Renal cortical epithelial cell (primary cell): ENCODE data around the gene SYNJ2. TPM values are rescaled to one million over a fixed set of nuclear protein-coding genes. Genes with fewer than 3 reads are reported as not detected.

Experiments
- DNase-seq: peaks from one replicate; pipeline ENCODE4 v3.0.0-alpha.2; 2011; ENCODE audit warnings: low read depth
- total RNA-seq: library from RNA; depleted of rRNA; stranded (reverse); fragments of >200 nt; gene quantifications from 2 replicates; pipeline ENCODE4 v1.2.3, GENCODE V29; 2014

Gene SYNJ2
- total RNA-seq, 1 donor from 2014 or later, result 13.3 TPM

DNA sequence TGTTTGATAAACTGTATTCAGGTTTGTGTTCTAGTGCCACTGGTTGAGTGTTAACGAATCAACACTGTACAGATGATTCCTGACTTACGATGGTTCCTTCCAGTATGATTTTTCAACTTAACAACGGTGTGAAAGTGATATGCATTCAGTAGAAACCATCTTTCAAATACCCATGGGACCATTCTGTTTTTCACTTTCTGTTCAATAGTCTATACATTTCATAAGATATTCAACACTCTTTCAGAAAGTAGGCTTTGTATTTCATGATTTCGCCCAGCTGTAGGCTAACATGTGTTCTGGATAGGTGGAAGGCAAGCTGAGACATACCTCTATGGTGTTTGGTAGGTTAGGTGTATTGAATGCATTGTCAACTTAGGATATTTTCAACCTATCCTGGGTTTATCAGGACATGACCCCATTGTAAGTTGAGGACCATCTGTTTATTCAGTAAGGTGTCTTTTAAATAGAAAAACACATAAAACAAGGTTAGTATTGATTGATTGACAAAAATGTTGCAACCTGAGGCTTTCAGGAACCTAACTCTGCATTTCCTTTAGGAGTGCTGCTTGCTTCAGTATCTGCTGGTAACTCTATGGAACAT lies 32.3 kb downstream of the SYNJ2 start:
- no peak for DNase-seq

DNA sequence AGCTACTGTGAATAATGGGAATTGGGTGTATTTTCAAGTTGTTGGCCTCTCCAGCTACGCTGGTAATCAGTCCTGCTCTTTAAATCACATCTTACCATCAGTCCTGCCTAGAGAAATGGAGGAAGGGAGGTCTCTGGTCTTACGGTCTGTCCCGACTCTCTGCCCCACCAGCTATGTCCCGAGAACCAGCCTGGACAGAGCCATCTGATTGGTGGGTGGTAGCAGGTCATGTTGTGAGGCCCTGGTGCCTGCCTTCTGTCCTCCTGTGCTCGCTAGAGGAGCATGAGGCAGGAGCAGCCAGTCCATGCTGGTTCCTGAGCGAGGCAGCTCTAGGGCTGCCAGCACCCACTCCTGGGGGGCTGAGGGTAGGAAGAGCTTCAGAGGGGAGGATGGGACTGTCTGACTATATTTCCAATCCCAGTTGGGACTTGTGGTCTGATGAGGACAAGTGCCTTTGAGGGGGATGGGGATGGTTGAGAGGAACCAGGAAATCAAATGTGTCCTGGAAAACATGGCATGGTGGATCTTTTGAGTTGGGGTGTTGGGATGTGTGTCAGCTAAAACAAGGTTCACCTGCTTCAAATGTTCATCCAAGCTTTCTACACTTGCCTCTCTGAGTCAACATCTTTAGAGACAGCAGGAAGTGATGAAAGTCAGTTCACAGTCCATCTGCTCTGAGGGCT lies 33.0 kb downstream of the SYNJ2 start:
- DNase-seq, result no peak

DNA sequence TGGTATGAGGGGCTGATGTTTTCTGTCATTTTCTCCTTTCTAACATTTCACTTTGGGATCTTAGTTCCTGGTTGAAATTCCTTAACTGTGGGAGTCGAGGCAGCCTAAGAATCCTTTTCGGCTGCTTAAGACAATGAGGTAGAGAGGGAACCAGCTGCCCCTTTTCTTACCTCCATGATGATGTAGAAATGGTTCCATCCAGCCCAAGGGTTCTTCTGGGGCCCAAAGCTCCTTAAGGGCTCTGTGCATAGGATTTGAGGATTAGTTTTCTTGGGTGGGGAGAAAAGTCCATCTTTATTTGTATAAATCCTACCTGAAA lies 33.5 kb downstream of the SYNJ2 start:
- DNase-seq, result no peak

DNA sequence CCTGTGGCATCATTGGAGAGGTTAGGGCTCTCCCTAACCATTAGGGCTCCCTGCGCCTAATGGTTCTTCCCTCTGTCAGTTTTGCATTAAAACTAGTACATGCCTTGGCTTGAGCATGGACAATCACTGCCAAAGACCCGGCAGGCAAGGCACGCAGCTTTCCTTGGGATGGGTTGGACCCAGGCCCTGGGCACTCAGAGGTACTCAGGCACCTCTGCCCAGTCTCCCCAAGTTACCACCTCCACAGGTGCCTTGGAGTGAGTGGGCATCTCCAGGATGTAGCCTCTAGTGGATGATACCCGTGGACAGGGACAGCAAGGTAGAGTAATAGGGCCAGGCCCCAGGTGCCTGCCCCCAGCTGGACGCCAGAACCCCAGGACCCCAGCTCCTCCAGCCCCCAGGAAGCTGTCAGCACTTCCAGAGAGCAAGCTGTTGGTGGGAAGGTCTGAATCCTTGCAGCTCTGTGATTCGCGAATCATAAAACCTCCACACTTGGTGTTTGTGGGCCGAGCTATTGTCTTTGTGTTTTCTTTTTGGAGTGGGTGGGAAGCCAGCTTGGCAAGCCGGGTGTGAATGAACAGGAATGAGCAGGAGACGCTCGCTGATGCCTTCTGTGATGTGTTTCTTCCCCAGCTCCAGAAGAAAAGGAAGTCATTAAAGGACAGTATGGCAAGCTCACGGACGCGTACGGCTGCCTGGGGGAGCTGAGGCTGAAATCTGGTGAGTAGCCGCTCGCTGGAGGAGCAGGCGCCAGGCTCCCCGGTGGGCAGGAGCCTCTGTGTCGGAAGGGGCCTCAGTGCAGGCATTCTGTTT lies 35.1 kb downstream of the SYNJ2 start:
- no peak for DNase-seq

DNA sequence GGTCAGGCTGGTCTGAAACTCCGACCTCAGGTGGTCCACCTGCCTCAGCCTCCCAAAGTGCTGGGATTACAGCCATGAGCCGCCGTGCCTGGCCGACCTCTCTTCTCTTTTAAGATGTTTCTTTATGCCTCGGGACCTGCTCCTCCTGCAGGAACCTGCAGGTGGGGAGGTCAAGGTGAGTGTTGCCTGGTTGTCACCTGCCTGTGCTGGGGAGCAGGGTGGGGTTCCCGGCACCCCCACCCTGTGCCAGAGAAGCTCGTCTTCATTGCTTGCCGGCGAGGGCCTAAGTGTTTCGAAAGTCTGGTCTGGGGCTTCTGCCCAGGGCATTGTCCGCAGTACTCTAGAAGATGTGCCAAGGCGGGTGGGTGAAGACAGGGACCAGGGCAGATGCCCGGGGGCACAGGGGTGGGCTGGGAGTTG lies 36.0 kb downstream of the SYNJ2 start:
- no peak for DNase-seq

DNA sequence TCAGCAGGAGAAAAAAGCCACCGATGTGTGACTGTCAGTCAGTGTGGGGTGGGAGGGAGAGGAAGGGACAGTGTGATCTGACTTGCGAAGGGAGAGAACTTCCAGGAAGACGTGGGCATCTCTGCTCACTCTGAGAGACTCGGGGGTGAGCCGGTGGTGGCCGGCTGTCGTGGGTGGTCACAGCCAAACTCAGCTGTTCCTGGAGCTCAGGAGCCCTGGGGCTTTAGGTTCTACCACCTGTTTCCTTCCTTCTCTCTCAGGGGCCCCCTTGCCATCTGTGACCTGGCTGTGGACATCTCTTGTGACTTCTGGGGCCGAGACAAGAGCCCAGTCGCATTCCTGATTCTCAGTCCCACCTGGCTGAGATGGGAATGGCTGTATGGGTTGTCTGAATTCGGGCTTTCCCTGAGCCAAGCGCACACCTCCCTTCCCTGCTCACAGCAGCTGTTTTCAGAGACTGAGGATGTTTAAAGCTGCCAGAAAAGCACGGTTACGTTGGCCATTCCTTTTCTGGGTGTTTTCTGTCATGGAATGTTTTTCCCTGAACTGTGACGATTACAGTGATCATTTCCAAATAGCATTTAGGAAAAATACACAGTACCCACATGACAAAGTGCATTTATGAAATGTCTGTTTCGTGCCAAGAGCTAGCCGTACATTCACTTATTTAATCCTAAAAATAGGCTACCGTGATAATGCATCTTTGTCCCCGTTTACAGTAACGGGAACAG lies 36.5 kb downstream of the SYNJ2 start:
- DNase-seq, result no peak

DNA sequence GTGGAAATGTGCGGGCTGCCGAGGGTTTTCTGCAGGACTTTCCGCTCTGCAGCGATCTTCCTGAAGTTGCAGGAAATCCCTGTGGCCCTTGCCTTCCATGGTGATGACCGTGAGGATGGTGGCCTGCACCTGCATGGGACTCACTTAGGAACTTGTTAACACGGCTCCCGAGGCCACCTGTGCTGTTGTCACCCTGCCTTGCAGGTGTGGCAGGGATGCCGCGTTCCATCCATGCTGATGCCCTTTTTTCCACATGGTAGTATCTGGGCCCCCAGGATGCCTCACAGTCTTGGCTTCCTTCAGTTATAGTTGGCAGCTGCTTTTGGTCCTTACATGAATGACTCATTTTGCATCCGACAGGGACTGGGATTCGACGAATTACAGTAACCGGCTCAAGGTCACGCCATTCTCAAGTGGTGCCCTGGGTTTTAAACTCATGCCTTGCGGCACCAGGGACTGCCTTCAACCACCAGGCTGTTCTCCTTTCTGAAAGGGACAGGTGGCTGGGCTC lies 37.2 kb downstream of the SYNJ2 start:
- DNase-seq, result no peak

DNA sequence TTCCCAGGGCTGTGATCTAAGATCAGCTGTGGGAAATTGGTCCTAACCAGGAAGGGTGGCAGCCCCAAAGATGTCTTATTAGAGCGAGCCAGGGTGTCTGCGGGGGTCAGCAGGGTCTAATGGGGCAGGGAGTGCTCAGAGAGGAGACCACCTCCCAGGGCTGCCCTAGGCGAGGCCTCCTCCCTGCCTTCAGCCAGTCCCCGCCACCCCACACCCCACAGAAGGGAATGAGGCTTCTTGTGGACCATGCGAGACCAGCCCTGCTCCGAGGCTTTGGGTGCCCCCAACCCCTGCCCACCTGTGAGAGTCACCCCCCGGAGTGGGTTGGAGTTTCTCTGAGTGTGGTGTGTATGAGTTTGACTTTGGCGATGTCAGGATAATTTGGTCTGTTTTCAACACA lies 37.8 kb downstream of the SYNJ2 start:
- no peak for DNase-seq

DNA sequence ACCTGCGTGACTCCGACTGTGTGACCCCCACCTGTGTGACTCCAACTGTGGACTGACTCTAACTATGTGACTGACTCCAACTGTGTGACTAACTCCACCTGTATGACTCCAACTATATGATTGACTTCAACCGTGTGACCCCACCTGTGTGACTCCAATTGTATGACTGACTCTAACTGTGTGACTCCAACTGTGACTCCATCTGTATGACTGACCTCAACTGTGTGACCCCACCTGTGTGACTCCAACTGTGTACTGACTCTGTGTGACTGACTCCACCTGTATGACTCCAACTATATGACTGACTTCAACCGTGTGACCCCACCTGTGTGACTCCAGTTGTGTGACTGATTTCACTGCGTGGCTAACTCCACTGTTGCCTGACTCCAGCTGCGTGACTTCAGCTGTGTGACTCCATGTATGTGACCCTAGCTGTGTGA lies 38.6 kb downstream of the SYNJ2 start:
- no peak for DNase-seq

DNA sequence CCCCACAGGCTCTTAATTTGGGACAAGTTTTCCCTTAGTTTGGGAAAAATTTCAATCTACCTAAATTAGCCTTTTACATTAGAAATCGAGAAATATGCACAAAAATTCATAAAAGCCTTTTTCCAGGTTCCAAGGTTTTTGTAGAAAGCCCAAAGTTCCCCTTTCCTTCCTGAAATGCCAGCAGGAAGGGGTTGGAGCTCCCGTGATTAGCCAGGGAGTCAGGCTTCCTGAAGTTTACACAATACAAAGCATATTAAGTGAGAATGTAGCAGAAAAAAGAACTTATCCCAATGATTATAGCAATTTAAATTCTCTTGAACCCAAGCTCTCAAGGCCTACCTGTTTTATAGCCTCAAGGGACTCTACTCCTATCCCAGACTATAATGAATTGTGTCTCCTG lies 39.1 kb downstream of the SYNJ2 start:
- DNase-seq, result no peak

DNA sequence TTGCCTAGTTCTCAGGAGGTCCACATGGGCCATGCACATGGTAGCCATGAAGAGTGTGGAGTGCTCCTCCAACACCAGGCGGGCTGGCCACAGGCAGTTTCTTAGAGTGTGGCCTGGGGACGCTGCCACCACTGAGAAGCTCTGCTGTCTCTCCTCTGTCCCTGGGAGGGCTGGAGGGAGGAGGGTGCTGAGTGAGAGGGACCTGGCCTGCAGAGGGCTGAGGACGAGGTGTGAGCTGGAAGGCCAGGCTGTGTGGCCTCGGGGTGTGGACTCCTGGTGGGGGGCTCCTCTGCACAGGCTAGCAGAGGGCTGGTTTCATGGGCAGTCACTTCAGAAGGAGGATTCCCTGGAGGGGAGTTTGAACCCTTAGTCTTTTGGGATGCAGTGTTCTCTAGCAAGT lies 39.7 kb downstream of the SYNJ2 start:
- no peak for DNase-seq

DNA sequence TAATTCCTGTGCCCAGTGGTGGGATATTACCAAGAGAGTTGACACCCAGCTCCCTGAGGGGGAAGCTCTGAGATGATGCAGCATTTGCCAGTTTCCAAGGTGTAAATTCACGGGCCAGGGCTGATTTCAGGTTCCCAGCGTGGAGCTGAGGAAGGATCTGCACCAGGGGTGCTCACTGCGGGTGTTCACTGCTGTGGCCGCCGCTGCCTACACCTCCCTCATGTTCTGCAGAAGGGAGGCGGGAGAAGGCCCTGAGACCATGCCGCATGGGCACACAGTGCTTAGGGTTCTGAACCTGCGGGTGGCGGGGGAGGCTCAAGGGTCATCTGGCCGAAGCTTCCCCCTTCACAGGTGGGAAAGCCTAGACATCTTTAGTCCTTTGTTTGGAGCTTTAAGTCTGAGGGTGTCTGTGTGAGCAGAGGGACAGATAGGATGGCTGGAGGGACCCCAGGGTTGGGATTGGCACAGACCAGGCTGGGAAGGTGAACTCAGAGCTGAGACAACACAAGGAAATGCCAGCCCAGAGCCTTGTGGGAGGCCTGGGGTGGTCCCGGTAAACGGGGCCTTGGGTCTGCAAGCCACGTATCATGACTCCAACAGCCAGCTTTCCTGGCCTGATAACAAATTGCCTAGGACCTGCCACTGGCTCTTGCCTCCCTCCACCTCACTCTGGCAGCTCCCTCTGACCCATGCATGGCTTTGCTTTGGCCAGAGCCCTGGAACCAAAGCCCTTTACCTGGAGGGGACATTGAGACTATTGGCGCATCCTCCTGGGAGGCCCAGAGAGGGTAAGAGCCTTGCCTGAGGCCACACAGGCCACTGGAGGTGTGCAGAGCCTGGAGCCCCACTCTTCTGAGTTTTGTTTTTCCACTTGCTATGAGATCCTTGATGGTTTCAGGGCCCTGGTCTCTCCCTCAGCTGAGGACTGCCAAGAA lies 40.4 kb downstream of the SYNJ2 start:
- no peak for DNase-seq

DNA sequence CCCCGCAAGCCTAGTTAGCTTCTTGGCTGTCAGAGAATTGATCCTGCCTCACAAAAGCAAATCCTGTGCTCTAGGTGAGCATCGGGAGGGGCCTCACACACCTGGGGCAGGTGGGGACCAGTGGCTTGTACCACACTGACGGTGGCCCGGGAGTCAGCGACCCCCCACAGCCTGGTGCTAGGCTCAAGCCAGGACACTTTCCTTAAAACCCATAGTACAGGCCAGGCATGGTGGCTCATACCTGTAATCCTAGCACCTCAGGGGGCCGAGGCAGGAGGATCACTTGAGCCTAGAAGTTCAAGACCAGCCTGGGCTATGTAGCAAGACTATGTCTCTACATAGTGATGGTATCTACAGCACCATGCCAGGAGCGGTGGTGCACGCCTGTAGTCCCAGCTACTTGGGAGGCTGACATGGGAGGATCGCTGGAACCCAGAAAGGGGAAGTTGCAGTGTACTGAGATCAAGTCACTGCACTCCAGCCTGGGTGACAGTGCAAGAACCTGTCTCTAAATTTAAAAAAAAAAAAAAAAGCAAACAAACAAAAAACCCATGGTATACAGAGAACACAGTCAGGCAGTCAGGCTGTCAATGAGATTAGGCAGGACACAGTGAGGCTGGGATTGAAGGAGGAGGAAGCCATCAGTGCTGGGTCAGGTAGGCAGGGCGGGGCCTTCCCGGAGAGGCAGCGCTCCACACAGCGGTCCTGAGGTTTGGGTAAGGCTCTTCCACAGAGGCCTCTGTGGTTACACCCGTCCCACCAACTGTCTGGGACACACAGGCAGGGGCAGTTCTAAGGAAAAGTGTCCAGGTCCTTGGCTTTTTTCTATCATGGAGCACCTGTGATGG lies 41.3 kb downstream of the SYNJ2 start:
- DNase-seq, result no peak

DNA sequence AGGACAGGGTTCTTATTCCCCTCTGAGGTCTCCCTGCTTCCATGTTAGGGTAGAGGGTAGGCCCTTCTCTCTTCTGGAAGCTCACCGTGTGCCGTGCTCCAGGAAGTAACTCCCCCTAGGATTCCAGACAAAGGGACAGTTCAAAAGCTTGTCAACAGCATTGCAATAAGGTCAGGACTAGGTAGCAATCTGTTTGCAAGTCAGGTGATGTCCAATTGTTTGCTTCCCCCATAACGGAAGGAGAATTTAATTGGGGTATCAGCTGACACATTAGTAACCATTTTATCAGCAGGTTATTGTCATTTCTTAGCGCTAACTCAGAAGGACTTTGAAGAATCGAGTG lies 41.9 kb downstream of the SYNJ2 start:
- DNase-seq, result no peak

DNA sequence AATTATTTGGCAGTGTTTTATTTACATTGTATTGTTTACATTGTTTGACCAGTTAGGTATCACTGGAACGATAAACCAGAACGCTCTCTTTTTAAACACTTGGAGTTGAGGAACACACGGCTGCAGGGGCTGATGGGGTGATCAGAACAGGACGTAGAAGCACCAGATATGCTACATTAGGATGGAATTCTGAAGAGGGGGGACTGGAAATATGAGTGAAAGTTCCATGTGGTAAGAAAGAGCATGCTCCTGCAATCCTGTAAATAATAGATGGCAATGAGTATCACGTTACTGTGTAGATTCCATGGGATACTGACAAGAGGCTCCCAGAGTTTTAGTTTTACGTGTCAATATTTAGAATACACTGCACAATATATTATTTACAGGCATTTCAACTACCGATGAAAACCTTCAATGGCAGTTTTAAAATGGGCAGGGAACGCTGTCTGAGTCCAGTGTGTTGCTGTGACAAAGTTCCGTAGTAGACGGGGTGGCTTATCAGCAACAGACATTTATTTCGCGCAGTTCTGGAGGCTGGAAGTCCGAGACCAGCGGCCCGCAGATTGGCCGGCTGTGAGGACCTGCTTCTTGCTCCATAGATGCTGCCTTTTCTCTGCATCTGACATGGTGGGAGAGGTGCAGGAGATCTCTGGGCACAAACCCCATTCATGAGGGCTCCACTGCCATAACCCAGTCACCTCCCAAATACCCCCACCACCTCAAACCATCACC lies 43.1 kb downstream of the SYNJ2 start:
- no peak for DNase-seq

DNA sequence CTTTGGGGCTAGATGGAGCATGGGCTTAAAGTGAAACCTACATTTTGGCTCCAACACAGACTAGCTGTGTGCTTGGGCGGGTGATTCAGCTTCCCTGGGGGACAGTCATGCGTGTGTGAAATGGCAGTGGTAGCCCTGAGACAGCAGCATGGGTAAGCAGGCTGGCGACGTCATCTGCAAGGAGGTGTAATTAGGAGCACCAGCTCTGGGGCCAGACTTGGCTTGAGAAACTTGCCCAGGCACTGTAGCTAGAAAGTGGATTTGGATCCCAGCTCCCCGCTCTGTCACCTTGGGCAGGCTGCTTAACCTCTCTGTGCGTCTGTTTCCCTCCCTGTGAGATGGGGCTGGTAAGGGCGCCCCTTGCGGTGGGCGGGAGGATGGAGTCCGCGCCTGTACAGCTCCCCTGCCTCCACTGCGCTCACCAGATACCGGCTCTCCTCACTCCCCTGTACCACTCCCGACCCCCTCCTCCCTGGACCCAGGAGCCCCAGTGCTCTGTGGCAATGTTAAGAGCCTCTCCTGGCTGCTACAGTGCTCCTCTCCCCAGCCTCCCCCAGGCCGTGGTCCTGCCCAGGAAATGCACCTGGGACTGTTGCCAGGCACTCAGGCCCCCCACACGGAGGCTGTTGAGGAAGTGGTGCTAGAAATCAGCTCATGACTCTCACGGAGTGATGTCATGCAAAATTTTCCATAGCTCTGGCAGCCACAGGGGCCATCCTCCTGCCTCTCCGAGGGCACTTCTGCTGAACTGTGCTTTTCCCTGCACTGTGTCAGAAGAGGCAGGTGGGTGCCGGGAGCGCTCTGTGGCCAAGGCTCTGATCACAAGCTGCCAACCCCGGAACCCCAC lies 44.6 kb downstream of the SYNJ2 start:
- peak; percentile 94 for DNase-seq

DNA sequence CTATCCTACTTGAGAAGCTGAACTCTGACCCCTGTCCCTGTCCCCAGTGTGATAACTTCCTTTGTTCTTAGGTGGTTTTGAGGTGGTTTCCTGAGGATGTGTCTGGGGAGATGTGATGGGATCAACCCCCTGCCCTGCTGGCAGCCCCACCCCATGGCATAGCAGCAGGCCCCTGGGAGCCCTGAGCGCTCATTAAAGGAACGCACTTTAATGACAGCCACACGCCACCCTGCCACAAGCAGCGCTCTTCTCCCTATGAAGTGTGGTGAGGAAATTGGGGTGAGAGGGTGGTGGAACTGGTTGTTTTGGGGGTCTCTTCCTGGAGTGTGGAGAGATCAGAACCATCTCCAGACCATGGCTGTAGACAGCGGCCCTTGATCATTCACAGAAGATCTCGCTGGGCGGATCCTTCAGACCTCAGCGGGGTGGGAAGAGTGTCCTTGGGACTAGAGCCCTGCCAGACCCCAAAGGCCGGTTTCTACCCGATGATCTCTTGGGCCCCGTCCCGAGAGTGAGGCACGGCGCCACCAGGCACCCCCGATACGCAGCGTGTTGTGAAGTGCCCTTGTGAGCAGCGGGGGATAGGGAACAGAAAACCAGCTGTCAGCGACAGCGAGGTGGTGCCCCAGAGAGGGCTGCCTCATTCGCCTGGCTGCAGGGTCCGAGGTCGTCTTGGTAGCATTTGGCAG lies 45.4 kb downstream of the SYNJ2 start:
- no peak for DNase-seq
